ENCODE results near the gene ST6GALNAC2. TPM values are rescaled to one million over a fixed set of nuclear protein-coding genes. Genes with fewer than 3 reads are reported as not detected.
A peak's percentile ranks its signal among the peaks of the same experiment; 100 is the strongest.

ST6GALNAC2 gene
- total and polyA plus RNA-seq, 8 donors, result 2.1 to 30.2 (median 4.7) TPM

GRCh38 chr17:76547642-76548202, 37.9 kb downstream of the ST6GALNAC2 start:
- Histone ChIP-seq H3K9me3 (no peaks in the 10 kb centered on the region), H3K27ac (no peak overlapping the region), H3K36me3 (no peaks in the 10 kb centered on the region), H3K27me3 (peaks cover 0 to 13% of the 10 kb centered on the region in 2 donors), H3K4me3 (no peak overlapping the region), H3K4me1 (peaks cover 26 to 73% of the 10 kb centered on the region in 2 donors)
- DNase-seq, result no peak
- ATAC-seq, result no peak
- intact Hi-C loops (cut with DNase I), result no loop called here
- no peak for TF ChIP-seq CTCF (IDR thresholded peaks at IDR 0.05)

- Histone ChIP-seq H3K4me3 (no peak overlapping the region), H3K4me1 (peaks cover 26 to 73% of the 10 kb centered on the region in 2 donors), H3K9me3 (no peaks in the 10 kb centered on the region), H3K27me3 (peaks cover 0 to 13% of the 10 kb centered on the region in 2 donors), H3K27ac (peak overlapping the region in 1 of 2 donors; percentile 53), H3K36me3 (no peaks in the 10 kb centered on the region)
- TF ChIP-seq CTCF (IDR thresholded peaks at IDR 0.05), result peak; percentile 50 to 55
- intact Hi-C loops (cut with DNase I), result no loop called here
- ATAC-seq, result peak; percentile 51
- DNase-seq, result peak in 1 of 4 donors; percentile 85
Observed at GRCh38 chr17:76547183-76547641, 38.4 kb downstream of the ST6GALNAC2 start.

GRCh38 chr17:76546556-76547182, 39.0 kb downstream of the ST6GALNAC2 start:
- H3K27ac ChIP-seq, result peak overlapping the region in 1 of 2 donors; percentile 53
- H3K4me3 ChIP-seq, result no peak overlapping the region
- no peaks in the 10 kb centered on the region for H3K36me3 ChIP-seq
- H3K9me3 ChIP-seq, result no peaks in the 10 kb centered on the region
- TF ChIP-seq CTCF (IDR thresholded peaks at IDR 0.05), result no peak
- no peak for ATAC-seq
- intact Hi-C loops (cut with DNase I), result no loop called here
- peaks cover 0 to 13% of the 10 kb centered on the region in 2 donors for H3K27me3 ChIP-seq
- DNase-seq, result no peak
- H3K4me1 ChIP-seq, result peaks cover 25 to 70% of the 10 kb centered on the region in 2 donors

- DNase-seq, result peak in 1 of 4 donors; percentile 41
- H3K4me1 ChIP-seq, result peaks cover 20 to 70% of the 10 kb centered on the region in 2 donors
- H3K36me3 ChIP-seq, result no peaks in the 10 kb centered on the region
- TF ChIP-seq CTCF (IDR thresholded peaks at IDR 0.05), result no peak
- H3K4me3 ChIP-seq, result no peak overlapping the region
- ATAC-seq, result no peak
- H3K27ac ChIP-seq, result no peak overlapping the region
- intact Hi-C loops (cut with DNase I), result no loop called here
- peaks cover 0 to 13% of the 10 kb centered on the region in 2 donors for H3K27me3 ChIP-seq
- no peaks in the 10 kb centered on the region for H3K9me3 ChIP-seq
Observed at GRCh38 chr17:76545918-76546555, 39.6 kb downstream of the ST6GALNAC2 start.
